22Rv1 (cell line): ENCODE measurements around the gene SLC9A5.
A peak's percentile ranks its signal among the peaks of the same experiment; 100 is the strongest.

Experiments used
- H3K27ac ChIP-seq: fragments of 450-650 bp; 2 replicates; pipeline ENCODE4 v1.5.1; 2017
- ZFX ChIP-seq: fragments of 450-650 bp; IDR thresholded peaks from 2 replicates; pipeline ENCODE4 v1.6.1; 2017; ENCODE audit warnings: antibody characterized with exemption, borderline replicate concordance
- TF ChIP-seq, protein P1 (sequence below): fragments of 450-650 bp; IDR thresholded peaks from 2 replicates; pipeline ENCODE4 v1.5.1; 2017; ENCODE audit warnings: mild to moderate bottlenecking

SLC9A5 gene

DNA sequence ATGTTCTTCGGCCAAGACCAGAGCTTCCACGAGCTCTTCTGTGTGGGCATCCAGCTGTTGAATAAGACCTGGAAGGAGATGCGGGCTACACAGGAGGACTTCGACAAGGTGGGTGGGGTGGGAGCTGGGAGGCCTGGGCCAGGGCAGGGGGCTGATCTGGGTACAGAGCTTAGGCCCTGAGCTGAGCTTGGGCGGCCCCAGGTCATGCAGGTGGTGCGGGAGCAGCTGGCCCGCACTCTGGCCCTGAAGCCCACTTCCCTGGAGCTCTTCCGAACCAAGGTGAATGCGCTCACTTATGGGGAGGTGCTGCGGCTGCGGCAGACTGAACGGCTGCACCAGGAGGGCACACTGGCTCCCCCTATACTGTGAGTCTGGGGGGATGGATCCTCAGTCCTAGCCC lies 46.4 kb upstream of the SLC9A5 start:
- H3K27ac ChIP-seq = no peak overlapping the region
- TF ChIP-seq ZFX = no peak
- TF ChIP-seq, protein P1, sequence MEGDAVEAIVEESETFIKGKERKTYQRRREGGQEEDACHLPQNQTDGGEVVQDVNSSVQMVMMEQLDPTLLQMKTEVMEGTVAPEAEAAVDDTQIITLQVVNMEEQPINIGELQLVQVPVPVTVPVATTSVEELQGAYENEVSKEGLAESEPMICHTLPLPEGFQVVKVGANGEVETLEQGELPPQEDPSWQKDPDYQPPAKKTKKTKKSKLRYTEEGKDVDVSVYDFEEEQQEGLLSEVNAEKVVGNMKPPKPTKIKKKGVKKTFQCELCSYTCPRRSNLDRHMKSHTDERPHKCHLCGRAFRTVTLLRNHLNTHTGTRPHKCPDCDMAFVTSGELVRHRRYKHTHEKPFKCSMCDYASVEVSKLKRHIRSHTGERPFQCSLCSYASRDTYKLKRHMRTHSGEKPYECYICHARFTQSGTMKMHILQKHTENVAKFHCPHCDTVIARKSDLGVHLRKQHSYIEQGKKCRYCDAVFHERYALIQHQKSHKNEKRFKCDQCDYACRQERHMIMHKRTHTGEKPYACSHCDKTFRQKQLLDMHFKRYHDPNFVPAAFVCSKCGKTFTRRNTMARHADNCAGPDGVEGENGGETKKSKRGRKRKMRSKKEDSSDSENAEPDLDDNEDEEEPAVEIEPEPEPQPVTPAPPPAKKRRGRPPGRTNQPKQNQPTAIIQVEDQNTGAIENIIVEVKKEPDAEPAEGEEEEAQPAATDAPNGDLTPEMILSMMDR = no peak

DNA sequence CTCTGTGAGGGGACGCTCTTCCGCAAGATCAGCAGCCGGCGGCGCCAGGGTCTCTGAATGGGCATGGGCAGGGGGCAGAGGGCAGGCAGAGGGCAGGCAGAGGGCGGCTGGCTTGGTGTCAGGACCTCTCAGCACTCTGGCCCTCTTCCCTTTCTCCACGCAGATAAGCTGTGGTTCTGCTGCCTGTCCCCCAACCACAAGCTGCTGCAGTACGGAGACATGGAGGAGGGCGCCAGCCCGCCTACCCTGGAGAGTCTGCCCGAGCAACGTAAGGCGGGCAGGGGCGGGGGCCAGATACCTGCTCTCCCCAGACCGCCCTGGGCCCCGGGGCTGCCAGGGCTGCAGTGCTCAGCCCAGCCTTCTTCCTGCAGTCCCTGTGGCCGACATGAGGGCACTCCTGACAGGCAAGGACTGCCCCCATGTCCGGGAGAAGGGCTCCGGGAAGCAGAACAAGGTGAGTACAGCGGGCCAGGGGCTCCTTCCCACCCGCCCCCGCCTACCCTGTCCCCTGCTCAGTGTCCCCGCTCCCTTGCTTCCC lies 45.8 kb upstream of the SLC9A5 start:
- TF ChIP-seq, protein P1 = no peak
- no peak for TF ChIP-seq ZFX
- H3K27ac ChIP-seq = no peak overlapping the region

- 0 out of 2 replicates have a peak overlapping the region, but pooled peaks have one; percentile 73 for H3K27ac ChIP-seq
Observed at GRCh38 chr16:67204076-67204475, 44.7 kb upstream of the SLC9A5 start.

DNA sequence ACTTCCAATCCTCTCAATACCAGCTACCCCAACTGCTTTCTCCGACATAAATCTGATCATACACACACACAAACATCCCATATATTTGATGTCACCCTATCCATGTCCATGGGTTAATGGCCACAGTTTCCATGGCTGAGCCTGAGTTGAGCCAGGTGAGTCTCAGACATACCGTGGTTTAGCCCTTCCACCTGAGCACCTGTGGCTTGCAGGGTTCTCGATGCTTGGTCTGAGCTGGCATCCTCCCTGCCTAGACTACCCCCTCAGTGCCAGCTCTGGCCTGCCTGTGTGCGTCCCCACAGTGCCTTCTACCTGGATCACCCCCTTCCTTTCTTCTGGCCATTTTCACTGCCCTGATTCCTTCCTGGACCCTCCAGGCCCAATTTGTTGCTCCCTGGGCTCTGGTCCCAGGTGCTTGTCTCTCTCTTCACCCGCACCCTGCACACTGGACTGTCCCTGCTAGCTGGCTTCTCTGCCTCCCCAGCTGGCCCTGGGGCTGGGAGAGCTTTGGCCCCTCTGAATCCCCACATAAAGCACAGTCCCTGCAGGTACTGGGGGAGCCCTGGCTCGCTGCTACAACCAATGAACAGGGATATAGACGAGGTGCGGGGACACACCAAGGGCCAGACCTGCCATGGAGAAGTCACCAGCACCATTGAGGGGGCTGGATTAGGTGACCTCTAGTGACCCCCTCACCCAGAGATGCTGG lies 42.5 kb upstream of the SLC9A5 start:
- peak overlapping the region; percentile 73 for H3K27ac ChIP-seq
- TF ChIP-seq, protein P1 = no peak
- no peak for TF ChIP-seq ZFX

More at GRCh38 chr16:67204076-67204475, 44.7 kb upstream of the SLC9A5 start:
- TF ChIP-seq ZFX = no peak
- TF ChIP-seq, protein P1 = no peak

DNA sequence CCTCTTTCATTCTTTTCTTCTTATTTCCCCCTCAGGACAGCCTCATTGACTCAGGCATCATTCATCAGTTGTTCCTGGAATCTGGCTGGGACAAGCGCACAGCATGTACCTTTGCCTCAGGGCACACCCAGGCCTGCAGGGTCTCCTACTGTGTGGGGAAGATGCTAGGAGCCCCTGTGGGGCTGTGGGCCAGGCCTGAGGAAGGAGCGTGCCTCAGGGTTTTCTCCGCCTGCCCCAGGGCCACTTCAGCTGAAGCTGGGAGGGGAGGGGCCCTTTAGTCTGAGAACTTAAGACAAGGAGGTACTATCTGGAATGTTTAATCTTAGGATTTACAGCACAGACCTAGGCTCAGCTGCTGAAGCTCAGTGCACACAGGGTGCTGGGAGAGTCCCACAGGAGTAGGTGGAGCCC lies 41.9 kb upstream of the SLC9A5 start:
- H3K27ac ChIP-seq = peak overlapping the region; percentile 73
- TF ChIP-seq, protein P1 = no peak
- no peak for TF ChIP-seq ZFX

- peak overlapping the region; percentile 73 for H3K27ac ChIP-seq
- no peak for TF ChIP-seq ZFX
- TF ChIP-seq, protein P1 = no peak
Observed at GRCh38 chr16:67207249-67208091, 41.3 kb upstream of the SLC9A5 start.
